Measurements from ENCODE around the gene FAM240B.

Gene FAM240B

DNA sequence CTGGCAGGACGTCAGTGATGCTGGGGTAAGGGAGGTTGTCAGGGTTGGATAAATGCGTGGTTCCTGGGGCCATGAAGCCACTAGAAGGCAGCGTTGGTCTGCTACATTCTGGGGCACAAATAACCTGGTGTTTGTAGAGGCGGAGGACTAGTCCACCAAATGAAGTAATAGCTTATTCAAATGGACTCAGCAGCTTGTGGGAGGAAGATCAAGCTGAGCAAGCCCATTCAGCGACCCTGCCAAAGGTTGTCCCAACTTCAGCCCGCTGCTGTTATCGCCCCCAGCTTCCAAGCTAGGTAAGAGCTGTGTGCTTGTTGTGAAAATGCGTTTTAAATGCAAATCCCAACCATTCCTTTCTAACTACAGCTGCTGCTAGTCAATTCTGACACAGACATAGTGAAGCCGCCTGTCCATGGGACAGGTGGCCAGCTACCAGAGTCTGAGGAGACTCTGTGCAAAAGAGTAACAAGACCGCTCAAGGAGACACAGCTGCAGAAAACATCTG is 7.6 kb upstream of the FAM240B start:
- TF ChIP-seq, protein P1, sequence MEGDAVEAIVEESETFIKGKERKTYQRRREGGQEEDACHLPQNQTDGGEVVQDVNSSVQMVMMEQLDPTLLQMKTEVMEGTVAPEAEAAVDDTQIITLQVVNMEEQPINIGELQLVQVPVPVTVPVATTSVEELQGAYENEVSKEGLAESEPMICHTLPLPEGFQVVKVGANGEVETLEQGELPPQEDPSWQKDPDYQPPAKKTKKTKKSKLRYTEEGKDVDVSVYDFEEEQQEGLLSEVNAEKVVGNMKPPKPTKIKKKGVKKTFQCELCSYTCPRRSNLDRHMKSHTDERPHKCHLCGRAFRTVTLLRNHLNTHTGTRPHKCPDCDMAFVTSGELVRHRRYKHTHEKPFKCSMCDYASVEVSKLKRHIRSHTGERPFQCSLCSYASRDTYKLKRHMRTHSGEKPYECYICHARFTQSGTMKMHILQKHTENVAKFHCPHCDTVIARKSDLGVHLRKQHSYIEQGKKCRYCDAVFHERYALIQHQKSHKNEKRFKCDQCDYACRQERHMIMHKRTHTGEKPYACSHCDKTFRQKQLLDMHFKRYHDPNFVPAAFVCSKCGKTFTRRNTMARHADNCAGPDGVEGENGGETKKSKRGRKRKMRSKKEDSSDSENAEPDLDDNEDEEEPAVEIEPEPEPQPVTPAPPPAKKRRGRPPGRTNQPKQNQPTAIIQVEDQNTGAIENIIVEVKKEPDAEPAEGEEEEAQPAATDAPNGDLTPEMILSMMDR (IDR thresholded peaks at IDR 0.05; ENCODE audit: low read depth, low read length, missing control alignments): no peak
- no peak for DNase-seq (ENCODE audit: extremely low read depth, low read depth)
- H3K4me3 ChIP-seq (replicated peaks; ENCODE audit: low read depth, low read length): no peak overlapping the region

DNA sequence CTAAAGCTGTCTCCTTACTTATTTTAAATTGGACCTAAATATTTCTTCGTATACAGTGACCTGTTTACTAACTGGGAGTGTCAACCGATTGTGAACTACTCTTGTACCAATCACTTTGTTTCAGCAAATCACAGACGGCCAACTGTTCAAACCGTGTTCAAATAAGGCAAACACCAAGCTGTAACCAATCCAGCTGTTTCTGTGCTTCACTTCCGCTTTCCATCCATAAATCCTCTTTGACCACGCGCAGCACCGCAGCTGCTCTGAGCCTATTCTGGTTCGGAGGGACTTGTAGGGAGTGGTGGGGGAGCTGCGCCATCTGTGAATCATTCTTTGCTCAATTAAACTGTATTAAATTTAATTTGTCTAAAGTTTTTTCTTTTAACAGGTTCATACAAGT is 4.8 kb upstream of the FAM240B start:
- DNase-seq (ENCODE audit: extremely low read depth, low read depth): no peak
- no peak overlapping the region for H3K4me3 ChIP-seq (replicated peaks; ENCODE audit: low read depth, low read length)
- TF ChIP-seq, protein P1 (IDR thresholded peaks at IDR 0.05; ENCODE audit: low read depth, low read length, missing control alignments): no peak

DNA sequence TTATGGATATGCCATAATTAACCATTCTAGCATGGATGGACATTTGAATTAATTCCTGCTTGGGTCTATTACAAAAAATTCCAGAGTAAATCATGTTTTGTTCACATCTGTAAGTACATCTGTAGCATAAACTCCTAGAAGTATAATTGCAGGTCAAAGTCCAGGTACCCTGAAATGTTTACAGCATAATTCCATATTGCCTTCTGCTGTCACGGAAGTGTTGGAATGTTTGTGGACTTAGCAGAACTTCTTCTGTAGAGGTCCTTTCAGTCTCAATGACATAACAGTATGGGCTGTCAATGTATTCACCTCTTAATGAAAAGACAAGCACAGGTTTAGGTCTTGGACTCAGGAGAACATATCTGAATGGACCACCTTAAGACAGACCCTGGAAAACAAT is 1.8 kb downstream of the FAM240B start:
- TF ChIP-seq, protein P1 (IDR thresholded peaks at IDR 0.05; ENCODE audit: low read depth, low read length, missing control alignments): no peak
- no peak for DNase-seq (ENCODE audit: extremely low read depth, low read depth)
- no peak overlapping the region for H3K4me3 ChIP-seq (replicated peaks; ENCODE audit: low read depth, low read length)

DNA sequence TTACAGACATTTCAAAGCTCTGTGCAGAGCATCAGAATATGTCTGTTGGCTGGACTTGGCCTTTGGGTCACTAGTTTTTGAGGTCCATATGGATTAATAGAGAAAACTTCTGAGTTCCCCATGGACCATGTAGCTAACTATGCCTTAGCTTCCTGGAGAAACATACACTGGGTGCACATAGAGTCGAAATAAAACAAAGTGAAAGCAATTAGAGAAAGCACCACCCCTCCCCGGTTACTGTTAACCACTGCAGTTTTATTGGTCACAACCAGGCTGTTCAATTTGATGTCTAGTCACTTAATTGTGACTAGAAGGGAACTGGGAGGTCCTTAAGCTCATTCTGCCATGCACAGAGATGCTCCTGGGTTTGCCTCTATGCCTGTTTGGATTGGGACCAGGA is 4.2 kb downstream of the FAM240B start:
- H3K4me3 ChIP-seq (replicated peaks; ENCODE audit: low read depth, low read length): no peak overlapping the region
- no peak for DNase-seq (ENCODE audit: extremely low read depth, low read depth)

DNA sequence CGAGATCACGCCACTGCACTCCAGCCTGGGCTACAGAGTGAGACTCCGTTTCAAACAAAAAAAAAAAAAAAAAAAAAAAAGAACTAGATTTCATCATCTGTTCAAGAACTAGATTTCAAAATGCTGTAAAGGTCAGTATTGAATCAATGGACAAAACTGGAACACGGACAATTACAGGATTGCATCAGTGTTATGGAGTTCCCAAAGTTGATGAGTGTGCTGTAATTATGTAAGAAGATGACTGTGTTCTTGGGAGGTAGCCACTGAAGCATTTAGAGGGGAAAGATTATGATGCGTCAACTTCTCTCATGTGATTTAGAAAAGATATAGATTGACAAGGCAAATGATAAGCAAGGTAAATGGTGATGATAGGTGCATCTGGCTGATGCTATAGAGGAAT is 6.5 kb downstream of the FAM240B start:
- H3K4me3 ChIP-seq (replicated peaks; ENCODE audit: low read depth, low read length): no peak overlapping the region

More for the DNA sequence above, 4.2 kb downstream of the FAM240B start:
- TF ChIP-seq, protein P1 (IDR thresholded peaks at IDR 0.05; ENCODE audit: low read depth, low read length, missing control alignments): no peak

DNA sequence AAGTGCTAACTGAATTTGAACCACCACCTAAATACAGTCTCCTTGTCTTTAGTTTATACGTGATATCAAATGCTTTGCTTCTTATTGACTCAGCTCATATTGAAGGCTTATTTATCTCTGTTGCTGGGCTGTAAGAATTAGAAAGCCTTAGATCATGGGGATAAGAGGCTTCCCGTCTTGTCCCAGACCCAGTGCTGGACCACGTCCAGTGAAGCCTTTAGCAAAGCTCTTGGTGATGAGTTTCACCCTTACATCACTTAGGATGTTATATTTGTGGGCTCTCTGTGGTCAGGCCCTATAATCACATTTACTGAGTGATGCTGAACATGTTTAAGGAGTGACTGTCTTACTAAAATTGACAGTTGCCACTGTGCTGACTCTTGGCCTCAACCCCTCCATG is 11.2 kb downstream of the FAM240B start:
- TF ChIP-seq, protein P1 (IDR thresholded peaks at IDR 0.05; ENCODE audit: low read depth, low read length, missing control alignments): no peak
- H3K4me3 ChIP-seq (replicated peaks; ENCODE audit: low read depth, low read length): no peak overlapping the region
- DNase-seq (ENCODE audit: extremely low read depth, low read depth): no peak

More for the DNA sequence above, 6.5 kb downstream of the FAM240B start:
- TF ChIP-seq, protein P1 (IDR thresholded peaks at IDR 0.05; ENCODE audit: low read depth, low read length, missing control alignments): no peak
- DNase-seq (ENCODE audit: extremely low read depth, low read depth): no peak

Data from HFF-Myc (cell line).